GM21529 (cell line): ENCODE measurements around the gene PHF13.
"Not testable (repeated sequence)": the region's sequence is repeated elsewhere in the genome, so short reads cannot be mapped to it uniquely, and the experiment has no call there.

Experiments
- ATAC-seq: cut with Tn5 transposase; IDR thresholded peaks from one replicate; pipeline ENCODE4 v1.9.1; 2021; ENCODE audit not compliant: unreplicated experiment

PHF13 gene

GRCh38 chr1:6627031-6627430, 13.5 kb downstream of the PHF13 start:
- ATAC-seq, result no peak

GRCh38 chr1:6627841-6628545, 14.5 kb downstream of the PHF13 start:
- no peak for ATAC-seq

DNA sequence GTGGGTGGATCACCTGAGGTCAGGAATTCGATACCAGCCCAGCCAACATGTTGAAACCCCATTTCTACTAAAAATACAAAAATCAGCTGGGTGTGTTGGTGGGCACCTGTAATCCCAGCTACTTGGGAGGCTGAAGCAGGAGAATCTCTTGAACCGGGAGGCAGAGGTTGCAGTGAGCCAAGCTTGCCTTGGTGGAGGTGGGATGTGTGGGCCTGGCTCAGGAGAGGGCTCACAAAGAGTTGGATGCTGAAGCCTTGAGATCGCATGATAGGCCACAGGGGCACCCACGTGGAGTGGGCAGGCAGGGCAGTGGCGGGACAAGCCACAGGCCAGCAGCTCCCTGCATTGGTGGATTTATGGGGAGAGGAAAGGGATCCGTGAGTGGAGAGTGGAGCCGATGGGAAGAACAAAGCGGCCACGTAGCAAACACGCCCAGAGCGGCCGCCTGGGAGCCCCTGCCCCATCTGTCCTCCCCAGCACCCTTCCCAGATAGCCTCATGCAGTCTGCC, 15.5 kb downstream of the PHF13 start:
- ATAC-seq, result no peak

DNA sequence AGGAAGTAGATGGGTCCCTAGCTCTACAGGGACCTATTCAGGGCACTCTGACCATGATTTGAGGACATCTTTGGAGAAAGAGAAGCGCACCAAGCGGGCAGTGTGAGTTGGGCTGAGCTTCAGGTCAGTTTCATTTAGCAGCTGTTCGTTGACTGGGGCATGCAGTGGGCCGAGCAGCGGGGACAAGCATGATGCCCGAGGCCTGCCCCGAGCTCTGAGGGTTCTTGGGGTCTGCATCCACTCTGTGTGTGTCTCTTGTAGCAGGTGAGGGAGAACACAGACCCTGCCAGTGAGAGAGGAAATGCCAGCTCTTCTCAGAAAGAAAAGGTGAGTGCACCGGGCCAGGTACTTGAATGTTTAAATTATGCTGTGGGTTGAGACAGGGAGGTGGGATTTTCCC, 16.5 kb downstream of the PHF13 start:
- ATAC-seq, result no peak

- no peak for ATAC-seq
These were observed 17.5 kb downstream of the PHF13 start for GRCh38 chr1:6631058-6631457.

GRCh38 chr1:6632588-6633514, 19.3 kb downstream of the PHF13 start:
- ATAC-seq, result no peak

- ATAC-seq, result no peak
These were observed 21.0 kb downstream of the PHF13 start for GRCh38 chr1:6634371-6635052.

DNA sequence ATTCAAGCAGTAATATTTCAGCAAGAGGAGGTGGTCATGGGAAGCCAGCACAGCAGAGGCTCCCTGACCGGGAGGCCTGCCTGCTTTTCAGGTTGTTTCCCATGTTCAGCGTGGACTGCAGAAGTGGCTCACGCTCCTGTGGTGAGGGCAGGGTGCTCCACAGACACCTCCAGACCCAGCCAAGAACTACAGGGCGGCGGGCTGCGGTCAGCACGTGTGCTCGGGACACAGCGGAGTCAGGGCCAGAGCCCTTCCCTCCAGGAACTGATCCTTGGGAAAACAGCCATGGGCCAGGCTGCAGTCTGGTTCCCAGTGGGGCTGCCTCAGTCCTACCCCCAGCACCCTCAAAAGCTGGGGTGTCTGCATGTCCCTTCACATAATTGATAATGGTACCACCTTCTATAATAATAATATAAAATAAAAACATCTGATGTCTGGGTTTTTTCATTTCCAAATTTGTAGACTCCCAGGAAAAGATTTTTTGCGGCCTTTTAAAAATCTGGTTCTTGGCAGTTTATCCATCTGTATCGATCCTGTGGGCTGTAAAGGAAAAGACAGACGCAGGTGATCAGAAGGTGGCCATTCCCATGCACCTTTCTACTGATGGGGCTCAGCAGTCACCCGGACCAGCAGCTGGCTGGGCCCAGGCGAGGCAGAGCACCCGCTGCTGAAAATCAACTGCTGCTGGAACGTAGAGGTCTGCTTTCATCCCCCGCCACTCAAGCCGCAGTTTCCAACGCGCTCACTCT, 21.8 kb downstream of the PHF13 start:
- ATAC-seq, result no peak

- ATAC-seq, result no peak
These were observed 22.6 kb downstream of the PHF13 start for GRCh38 chr1:6635910-6636760.

- not testable (repeated sequence) for ATAC-seq
These were observed 23.2 kb downstream of the PHF13 start for GRCh38 chr1:6636778-6637177.

- no peak for ATAC-seq
These were observed 24.2 kb downstream of the PHF13 start for GRCh38 chr1:6637770-6638169.

DNA sequence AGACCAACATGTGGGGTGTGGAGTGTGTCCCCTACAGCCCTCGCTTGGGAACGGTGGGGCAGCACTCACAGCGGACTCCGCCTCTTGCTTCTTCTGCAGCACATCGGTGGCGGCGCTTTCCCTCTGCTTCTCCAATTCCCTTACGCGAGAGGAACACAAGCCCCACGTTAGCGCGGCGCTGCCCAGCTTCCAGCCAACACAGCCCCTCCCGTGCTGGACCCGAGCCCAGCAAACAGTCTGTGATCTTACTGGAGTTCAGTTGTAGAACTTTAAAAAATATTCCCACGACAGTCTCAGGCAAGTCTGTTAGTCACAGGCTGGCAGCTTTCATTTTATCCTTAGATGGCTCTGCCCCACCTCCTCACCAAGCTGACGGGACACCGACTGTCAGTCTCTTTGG, 24.7 kb downstream of the PHF13 start:
- ATAC-seq, result no peak

DNA sequence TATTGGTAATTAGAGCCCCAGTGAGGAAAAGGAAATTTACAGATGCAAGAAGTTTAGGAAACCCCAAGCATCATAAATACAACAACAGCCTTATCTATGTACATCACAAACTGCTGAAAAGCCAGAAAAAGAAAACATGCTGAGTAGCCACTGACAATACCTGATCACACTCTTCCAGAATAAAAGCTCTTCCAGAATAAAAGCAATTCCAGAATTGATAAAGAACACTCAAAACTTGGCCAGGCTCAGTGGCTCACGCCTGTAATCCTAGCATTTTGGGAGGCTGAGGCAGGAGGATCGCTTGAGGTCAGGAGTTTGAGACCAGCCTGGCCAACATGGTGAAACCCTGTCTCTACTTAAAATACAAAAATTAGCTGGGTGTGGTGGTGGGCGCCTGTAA, 27.3 kb downstream of the PHF13 start:
- ATAC-seq, result not testable (repeated sequence)

- no peak for ATAC-seq
These were observed 31.5 kb downstream of the PHF13 start for GRCh38 chr1:6645018-6645417.

GRCh38 chr1:6646499-6647148, 33.1 kb downstream of the PHF13 start:
- ATAC-seq, result no peak

DNA sequence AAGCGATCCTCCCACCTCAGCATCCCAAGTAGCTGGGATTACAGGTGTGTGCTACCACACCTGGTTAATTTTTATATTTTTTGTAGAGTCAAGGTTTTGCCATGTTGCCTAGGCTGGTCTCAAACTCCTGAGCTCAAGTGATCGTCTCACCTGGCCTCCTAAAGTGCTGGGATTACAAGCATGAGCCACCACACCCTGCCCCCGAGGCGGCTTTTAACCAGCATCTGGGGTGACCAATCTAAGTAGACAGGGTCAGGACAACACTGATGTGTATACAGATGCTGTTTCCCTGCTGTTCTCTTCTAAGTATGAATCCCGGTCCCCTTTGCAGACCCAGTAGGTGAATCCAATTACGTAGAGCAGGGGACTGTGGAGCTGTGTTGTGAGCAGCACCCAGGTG, 35.0 kb downstream of the PHF13 start:
- no peak for ATAC-seq

- ATAC-seq, result no peak
These were observed 38.4 kb downstream of the PHF13 start for GRCh38 chr1:6651909-6652308.

DNA sequence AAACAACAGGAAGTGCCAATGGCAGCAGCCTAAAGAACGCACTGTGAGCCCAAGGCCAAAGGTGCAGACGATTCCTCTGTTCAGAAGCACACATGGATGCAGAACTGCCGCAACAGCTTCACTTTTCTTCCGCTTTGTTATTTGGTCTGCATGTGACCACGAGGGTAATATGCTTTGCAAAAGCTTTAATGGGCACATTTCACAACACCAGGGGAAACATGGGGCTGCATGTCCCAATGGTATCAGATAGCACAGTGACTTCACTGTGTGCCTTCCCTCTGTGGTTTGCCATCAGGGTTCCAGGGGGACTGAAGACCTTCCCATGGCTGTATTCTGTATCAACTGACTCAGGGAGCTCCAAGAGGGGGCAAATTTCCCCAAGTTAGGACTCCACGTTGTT, 39.5 kb downstream of the PHF13 start:
- ATAC-seq, result no peak
